Stimulated activated memory B cell treated with anti-CD40 and anti-IgM and Interleukin-4, amounts not matched to agents 10 μg/mL and 1 μg/mL and 100 μg/mL, for 72 hours (primary cell): Measurements from ENCODE around the gene FAM170B.

ENCODE experiments used
- ATAC-seq: fragments of 150-1000 bp; cut with Tn5 transposase; 2 replicates; pipeline ENCODE4 v1.10.0; 2021
- H3K27ac Mint-ChIP-seq: one replicate; pipeline ENCODE4 v1.8.0; 2022; ENCODE audit warnings: mild to moderate bottlenecking, mixed read lengths
- H3K27me3 Mint-ChIP-seq: one replicate; pipeline ENCODE4 v1.8.0; 2022; ENCODE audit warnings: mixed read lengths
- H3K36me3 Mint-ChIP-seq: one replicate; pipeline ENCODE4 v1.8.0; 2022; ENCODE audit warnings: mixed read lengths
- H3K4me1 Mint-ChIP-seq: one replicate; pipeline ENCODE4 v1.8.0; 2022; ENCODE audit warnings: mixed read lengths
- H3K4me3 Mint-ChIP-seq: one replicate; pipeline ENCODE4 v1.8.0; 2022; ENCODE audit warnings: mild to moderate bottlenecking, moderate library complexity, mixed read lengths
- H3K9me3 Mint-ChIP-seq: one replicate; pipeline ENCODE4 v1.8.0; 2022; ENCODE audit warnings: mixed read lengths

The FAM170B gene

DNA sequence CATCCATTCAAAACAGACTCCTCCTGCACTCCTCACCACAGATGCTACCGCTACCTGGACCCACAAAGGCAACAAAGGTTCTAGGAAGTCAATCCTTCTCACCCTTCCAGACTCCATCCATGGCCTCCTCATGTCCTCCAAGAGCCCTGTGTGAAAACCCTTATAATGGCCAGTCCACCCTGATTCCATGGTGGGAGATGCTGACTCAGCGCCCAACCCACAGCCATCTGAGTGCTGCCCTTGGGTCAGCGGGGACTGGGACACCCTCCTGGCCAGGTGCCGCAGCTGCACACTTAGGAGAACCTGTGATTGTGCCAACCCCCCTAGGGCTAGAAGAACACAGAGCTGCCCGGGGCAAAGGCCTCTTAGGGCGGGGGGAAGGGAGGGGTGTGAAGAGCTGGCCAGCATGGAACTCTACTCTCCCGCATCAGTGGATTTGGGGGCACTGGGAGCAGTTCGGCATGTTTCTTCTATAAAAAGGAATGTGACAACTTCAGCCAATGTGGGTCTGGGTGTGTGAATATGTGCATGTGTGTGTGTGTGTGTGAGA, 29.0 kb upstream of the FAM170B start:
- no peak overlapping the region for H3K4me3 Mint-ChIP-seq
- H3K9me3 Mint-ChIP-seq: no peaks in the 10 kb centered on the region
- no peak for ATAC-seq
- peak overlapping the region; percentile 27 for H3K27ac Mint-ChIP-seq
- no peaks in the 10 kb centered on the region for H3K27me3 Mint-ChIP-seq
- peaks cover 87% of the 10 kb centered on the region for H3K36me3 Mint-ChIP-seq
- H3K4me1 Mint-ChIP-seq: peaks cover 37% of the 10 kb centered on the region

DNA sequence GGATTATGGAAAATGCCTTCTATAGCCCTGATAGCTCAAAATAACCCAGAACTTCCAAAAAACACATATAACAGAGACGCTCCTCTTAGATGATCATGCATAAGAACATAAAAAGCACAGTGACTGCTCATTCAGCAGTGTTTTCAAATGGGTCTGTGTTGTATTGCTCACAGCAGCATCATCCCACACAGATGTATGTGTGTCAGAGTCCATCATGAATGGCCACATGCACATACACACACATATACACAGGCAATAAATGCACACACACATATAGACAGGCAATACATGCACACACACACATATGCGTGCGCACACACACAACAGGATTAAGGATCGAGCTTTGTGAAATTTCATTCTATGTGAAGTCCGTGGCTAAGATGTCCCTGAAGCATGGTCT, 28.2 kb upstream of the FAM170B start:
- no peak overlapping the region for H3K4me3 Mint-ChIP-seq
- no peaks in the 10 kb centered on the region for H3K9me3 Mint-ChIP-seq
- no peaks in the 10 kb centered on the region for H3K27me3 Mint-ChIP-seq
- peaks cover 41% of the 10 kb centered on the region for H3K4me1 Mint-ChIP-seq
- H3K36me3 Mint-ChIP-seq: peaks cover 91% of the 10 kb centered on the region
- no peak overlapping the region for H3K27ac Mint-ChIP-seq
- no peak for ATAC-seq

DNA sequence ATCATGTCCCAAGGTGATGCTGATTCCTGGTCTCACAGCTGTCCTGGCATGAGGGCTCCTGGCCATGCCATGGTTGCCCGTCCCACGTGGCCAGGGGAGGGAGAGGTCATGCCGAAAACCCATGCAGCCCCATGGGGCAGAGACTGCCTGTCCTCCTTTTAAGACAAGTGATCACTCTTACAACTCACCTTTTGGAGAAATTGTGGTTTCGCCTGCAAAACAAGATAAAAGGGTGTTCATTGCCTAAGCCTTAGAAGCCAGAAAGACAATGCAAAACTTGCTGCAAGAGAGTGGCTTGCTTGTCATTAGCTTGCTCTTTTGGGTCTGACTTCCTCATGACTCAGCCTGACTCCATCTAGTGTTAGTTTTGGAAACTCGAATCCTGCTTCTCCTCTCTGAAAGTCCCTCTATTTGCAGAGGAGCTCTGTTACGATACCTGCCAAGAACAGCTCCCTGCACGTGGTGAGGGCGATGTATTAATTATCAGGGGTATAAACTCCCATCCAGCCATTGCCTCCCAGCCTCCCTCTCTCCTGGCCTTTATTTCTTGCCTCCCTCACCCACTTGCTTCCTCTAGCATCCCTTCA, 27.7 kb upstream of the FAM170B start:
- H3K4me1 Mint-ChIP-seq: peaks cover 37% of the 10 kb centered on the region
- H3K27ac Mint-ChIP-seq: no peak overlapping the region
- no peak for ATAC-seq
- H3K36me3 Mint-ChIP-seq: peaks cover 91% of the 10 kb centered on the region
- no peaks in the 10 kb centered on the region for H3K9me3 Mint-ChIP-seq
- H3K4me3 Mint-ChIP-seq: no peak overlapping the region
- H3K27me3 Mint-ChIP-seq: no peaks in the 10 kb centered on the region

DNA sequence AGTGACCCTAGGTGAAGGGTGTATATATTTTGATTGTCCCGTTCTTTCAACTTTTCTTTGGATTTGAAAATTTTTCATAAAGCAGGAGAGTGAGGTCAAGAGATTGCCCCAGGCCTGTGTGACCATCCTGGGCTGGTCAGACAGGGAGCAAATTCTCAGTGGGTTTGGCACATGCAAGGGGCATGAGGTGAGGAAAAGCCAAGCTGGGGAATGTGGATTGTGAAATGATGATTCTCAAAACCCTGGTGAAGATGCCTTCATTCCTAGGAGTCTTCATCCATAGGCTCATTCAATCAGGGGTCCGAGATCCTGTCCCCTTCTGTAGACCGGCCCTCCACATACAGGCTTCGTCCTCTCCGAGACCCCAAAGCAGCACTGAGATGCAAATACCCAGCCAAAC, 27.0 kb upstream of the FAM170B start:
- H3K27ac Mint-ChIP-seq: no peak overlapping the region
- no peaks in the 10 kb centered on the region for H3K9me3 Mint-ChIP-seq
- H3K36me3 Mint-ChIP-seq: peaks cover 92% of the 10 kb centered on the region
- no peak for ATAC-seq
- peaks cover 30% of the 10 kb centered on the region for H3K4me1 Mint-ChIP-seq
- H3K4me3 Mint-ChIP-seq: no peak overlapping the region
- H3K27me3 Mint-ChIP-seq: no peaks in the 10 kb centered on the region

DNA sequence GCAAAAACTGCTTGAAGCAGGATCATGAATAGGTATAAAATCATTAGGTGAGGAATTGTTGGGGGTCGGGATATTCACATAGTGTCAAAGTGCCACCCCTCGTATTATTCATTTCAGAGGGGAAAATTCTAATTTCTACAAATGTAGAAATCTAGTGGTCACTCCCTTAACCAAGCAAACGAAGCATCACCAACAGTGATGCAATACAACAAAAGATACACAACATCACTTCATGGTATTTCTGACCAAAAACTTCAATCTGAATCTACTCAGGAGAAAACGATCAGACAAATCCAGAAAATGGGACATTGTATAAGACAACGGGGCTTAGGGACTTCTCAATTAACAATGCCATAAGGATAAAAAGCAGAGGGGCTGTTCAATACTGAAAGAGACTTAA, 26.3 kb upstream of the FAM170B start:
- ATAC-seq: no peak
- no peak overlapping the region for H3K27ac Mint-ChIP-seq
- peaks cover 93% of the 10 kb centered on the region for H3K36me3 Mint-ChIP-seq
- H3K4me3 Mint-ChIP-seq: no peak overlapping the region
- peaks cover 23% of the 10 kb centered on the region for H3K4me1 Mint-ChIP-seq
- no peaks in the 10 kb centered on the region for H3K27me3 Mint-ChIP-seq
- no peaks in the 10 kb centered on the region for H3K9me3 Mint-ChIP-seq

DNA sequence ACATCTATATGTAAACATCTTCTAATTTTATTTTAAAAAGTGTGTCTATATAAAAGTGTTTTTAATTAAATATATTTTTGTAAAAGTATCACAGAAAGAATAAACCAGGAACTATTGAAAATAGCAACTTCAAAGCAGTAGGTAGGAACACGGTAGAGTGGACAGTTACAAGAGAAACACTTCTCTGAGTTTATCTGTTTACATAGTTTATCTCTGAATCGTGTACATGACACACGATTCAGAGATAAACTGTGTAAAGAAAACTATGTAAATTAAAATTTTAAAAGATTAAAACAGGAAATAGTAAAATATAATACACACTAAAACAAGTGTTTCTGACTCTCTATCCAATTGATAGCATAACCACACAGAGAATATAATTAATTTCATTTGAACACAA, 25.1 kb upstream of the FAM170B start:
- Mint-ChIP-seq H3K27me3 (no peaks in the 10 kb centered on the region), H3K36me3 (peaks cover 91% of the 10 kb centered on the region), H3K4me1 (peaks cover 11% of the 10 kb centered on the region), H3K9me3 (no peaks in the 10 kb centered on the region), H3K4me3 (no peak overlapping the region), H3K27ac (no peak overlapping the region)
- ATAC-seq: no peak

DNA sequence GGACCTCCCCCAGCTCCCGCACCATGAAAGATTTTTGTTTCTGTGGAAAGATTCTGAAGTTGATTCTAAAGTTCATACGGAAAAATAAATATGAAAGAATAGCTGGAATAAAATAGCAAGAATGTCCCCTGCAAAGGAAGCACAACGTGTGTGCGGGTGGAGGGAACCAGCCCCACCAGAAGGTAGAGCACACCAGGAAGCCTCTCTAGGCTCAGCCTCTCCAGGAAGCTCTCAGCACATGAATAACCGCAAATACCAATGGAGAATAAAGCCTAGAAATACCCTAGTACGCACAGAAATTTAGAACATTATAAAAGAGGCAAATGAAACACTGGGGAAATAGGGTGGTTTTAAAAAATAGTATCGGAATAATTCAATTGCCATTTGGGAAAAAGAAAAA, 24.6 kb upstream of the FAM170B start:
- peaks cover 86% of the 10 kb centered on the region for H3K36me3 Mint-ChIP-seq
- no peaks in the 10 kb centered on the region for H3K9me3 Mint-ChIP-seq
- no peak overlapping the region for H3K27ac Mint-ChIP-seq
- no peak overlapping the region for H3K4me3 Mint-ChIP-seq
- no peak for ATAC-seq
- peaks cover 11% of the 10 kb centered on the region for H3K4me1 Mint-ChIP-seq
- H3K27me3 Mint-ChIP-seq: no peaks in the 10 kb centered on the region

DNA sequence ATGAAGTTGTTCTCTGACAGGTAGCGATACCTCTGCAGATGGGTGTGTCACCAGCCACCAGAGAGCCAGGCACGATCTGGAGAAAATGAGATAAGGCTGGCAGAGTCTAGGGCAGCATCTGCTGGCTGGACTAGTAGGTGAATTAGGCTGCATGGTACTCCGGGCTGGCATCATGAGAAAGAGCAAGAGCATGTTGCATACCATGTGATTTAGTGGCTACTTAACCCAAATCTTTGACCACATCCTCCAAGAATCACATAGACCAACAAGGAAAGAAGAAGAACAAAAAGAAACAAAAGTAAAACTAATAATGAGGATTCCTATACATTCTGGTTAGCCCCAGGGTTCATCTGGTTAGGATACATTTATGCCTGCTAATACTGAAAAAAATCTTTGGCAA, 23.4 kb upstream of the FAM170B start:
- Mint-ChIP-seq H3K27me3 (no peaks in the 10 kb centered on the region), H3K9me3 (no peaks in the 10 kb centered on the region), H3K4me1 (peaks cover 19% of the 10 kb centered on the region), H3K4me3 (no peak overlapping the region), H3K36me3 (peaks cover 75% of the 10 kb centered on the region), H3K27ac (no peak overlapping the region)
- no peak for ATAC-seq

DNA sequence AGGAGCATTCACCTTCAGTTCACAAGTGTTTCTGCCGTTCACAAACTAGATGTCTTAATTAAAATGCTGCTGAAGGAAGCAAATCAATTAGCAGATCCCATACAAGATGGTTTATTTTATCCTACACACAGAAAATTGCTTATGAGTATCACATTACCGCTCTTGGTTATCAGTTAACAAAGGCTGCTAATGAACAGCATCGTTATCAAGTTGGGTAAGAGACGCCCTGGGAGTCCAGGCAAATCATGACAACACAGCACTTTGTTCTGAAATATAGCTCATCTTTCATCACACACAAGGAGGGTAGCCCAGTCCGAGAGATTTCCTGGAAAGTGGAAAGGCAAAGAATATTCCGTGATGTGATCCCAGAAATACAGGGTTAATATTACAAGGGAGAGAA, 20.8 kb upstream of the FAM170B start:
- Mint-ChIP-seq H3K27ac (no peak overlapping the region), H3K4me1 (peaks cover 19% of the 10 kb centered on the region), H3K4me3 (no peak overlapping the region), H3K9me3 (no peaks in the 10 kb centered on the region), H3K36me3 (peaks cover 49% of the 10 kb centered on the region), H3K27me3 (no peaks in the 10 kb centered on the region)
- no peak for ATAC-seq

DNA sequence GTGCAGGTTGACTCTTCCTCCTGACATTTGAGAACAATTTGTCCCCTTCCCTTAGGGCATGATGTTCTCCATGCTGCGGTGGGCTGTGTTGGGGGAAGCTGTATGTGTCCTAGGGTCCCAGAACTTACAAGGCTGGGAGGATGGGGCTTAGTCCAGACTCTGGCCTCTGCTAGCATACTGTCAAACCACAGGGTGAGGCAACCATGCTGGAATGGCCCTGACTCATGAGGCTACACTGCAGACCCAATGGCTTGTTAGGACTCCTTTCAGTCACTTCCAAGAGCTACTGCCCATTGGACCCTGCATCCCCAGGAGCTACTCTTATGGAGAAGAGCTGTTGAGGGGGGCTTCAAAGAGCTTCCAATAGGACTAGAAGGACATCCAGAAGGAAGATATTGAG, 20.1 kb upstream of the FAM170B start:
- no peak for ATAC-seq
- Mint-ChIP-seq H3K27me3 (no peaks in the 10 kb centered on the region), H3K36me3 (peaks cover 44% of the 10 kb centered on the region), H3K4me1 (peaks cover 19% of the 10 kb centered on the region), H3K9me3 (no peaks in the 10 kb centered on the region), H3K27ac (no peak overlapping the region), H3K4me3 (no peak overlapping the region)

DNA sequence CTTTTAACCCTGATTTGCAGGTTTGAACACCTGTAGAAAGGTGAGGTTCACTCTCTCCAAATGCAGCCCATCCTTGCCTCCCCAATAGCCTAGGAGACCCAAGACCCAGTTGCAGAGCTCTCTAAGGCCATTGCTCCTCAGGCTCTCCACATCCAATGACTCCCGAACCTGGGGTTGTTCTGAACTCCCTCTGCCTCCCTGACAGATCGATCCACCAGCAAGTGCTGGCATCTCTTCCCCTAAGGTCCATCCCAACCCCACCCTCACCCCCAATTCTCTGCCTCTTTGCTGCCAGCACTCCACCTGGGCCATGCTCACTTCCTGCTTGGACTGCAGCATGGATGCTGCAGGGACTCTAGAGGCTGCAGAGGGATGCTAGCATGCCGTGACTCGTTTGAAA, 19.3 kb upstream of the FAM170B start:
- peaks cover 19% of the 10 kb centered on the region for H3K4me1 Mint-ChIP-seq
- H3K27ac Mint-ChIP-seq: no peak overlapping the region
- H3K27me3 Mint-ChIP-seq: peaks cover 5% of the 10 kb centered on the region
- H3K9me3 Mint-ChIP-seq: peaks cover 2% of the 10 kb centered on the region
- H3K36me3 Mint-ChIP-seq: peaks cover 42% of the 10 kb centered on the region
- ATAC-seq: no peak
- no peak overlapping the region for H3K4me3 Mint-ChIP-seq

DNA sequence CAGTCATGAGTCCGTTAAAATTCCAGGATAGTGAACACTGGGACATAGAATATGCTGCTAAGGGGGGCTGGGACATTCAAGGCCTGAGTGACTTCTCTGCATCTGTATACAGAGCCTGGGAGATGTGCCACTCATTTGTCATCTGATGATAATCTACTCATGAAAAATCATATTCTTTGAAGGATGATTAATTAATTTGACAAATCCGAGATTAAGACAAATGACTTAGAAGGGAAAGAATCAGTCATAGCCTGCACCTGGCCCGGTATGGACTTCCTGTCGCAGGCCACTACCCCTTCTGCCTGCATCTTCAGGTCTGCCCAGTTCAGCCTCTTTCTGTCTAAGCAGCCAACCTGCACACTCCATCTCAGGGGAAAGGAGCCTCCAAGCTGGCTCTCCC, 18.8 kb upstream of the FAM170B start:
- Mint-ChIP-seq H3K4me3 (no peak overlapping the region), H3K27ac (no peak overlapping the region), H3K36me3 (peaks cover 42% of the 10 kb centered on the region), H3K27me3 (peaks cover 8% of the 10 kb centered on the region), H3K4me1 (peaks cover 17% of the 10 kb centered on the region), H3K9me3 (peaks cover 4% of the 10 kb centered on the region)
- no peak for ATAC-seq

DNA sequence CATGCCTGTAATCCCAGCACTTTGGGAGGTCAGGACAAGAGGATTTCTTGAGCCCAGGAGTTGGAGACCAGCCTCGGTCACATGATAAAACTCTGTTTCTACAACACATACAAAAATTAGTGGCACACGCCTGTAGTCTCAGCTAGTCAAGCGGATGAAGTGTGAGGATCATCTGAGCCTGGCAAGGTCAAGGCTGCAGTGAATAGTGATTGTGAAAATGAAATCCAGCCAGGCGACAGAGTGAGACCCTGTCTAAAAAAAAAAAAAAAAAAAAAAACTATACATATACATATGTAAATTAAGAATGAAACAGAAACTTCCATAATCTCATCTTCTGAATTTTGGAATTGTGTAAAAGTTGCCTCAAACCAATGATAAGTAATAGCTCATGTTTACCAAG, 18.2 kb upstream of the FAM170B start:
- peaks cover 8% of the 10 kb centered on the region for H3K27me3 Mint-ChIP-seq
- H3K4me1 Mint-ChIP-seq: peaks cover 11% of the 10 kb centered on the region
- ATAC-seq: no peak
- no peak overlapping the region for H3K27ac Mint-ChIP-seq
- H3K36me3 Mint-ChIP-seq: peaks cover 36% of the 10 kb centered on the region
- H3K9me3 Mint-ChIP-seq: peaks cover 6% of the 10 kb centered on the region
- no peak overlapping the region for H3K4me3 Mint-ChIP-seq

DNA sequence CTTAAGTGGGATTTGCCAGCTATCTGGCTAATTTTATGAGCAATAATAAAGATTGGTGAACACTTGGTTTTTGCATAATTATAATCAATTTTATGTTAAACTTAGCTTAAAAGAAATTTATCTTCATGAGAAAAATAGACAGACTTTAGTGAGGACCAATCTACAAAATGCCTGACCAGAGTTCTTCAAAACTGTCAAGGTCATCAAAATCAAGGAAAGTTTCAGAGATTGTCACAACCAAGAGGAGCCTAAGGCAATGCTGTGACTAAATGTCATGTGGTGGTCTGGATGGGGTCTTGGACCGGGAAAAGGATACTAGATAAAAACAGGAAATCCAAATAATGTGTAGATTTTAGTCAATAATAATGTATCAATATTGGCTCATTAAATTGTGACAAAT, 17.7 kb upstream of the FAM170B start:
- peaks cover 6% of the 10 kb centered on the region for H3K9me3 Mint-ChIP-seq
- H3K36me3 Mint-ChIP-seq: peaks cover 30% of the 10 kb centered on the region
- H3K4me3 Mint-ChIP-seq: no peak overlapping the region
- ATAC-seq: no peak
- H3K4me1 Mint-ChIP-seq: peaks cover 10% of the 10 kb centered on the region
- no peak overlapping the region for H3K27ac Mint-ChIP-seq
- H3K27me3 Mint-ChIP-seq: peaks cover 8% of the 10 kb centered on the region

DNA sequence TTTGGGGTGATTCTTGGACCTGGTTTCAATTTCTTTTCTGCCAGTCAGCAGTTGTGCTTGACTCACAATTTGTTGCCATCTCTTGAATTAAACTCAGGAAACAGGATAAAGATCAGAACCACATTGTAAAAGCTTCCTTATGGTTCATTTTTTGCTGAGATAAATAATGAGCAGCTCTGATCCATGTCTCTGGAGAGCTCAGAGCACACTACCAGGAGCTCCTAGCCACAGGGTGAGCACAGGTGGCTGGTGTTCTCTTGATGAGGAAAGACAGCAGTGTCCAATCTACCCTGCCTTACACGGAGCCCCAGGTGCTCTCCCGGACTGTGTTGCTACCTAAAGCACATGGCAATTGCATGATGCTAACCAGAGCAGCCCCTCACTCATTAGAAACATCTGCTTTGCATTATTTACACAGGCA, 17.2 kb upstream of the FAM170B start:
- Mint-ChIP-seq H3K4me3 (no peak overlapping the region), H3K27ac (no peak overlapping the region), H3K36me3 (peaks cover 26% of the 10 kb centered on the region), H3K27me3 (peaks cover 8% of the 10 kb centered on the region), H3K9me3 (peaks cover 6% of the 10 kb centered on the region), H3K4me1 (peaks cover 10% of the 10 kb centered on the region)
- no peak for ATAC-seq

DNA sequence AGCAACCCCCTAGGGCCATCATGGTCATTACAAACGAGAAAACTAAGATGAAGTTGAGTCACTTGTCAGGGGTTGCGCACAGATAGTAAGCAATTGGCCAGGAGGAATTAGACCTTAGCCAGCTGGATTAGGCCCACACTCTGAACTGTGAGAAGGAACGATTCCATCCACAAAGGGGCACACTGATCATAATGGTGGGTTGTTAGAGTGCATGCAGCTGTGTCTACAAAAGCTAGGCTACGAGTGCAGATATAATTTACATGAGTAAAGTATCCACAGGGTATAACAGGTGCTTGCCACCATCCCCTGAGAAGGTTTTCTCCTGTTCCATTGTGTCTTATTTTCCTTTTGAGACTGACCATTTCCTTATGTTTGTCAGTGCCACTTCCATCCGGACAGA, 16.6 kb upstream of the FAM170B start:
- H3K36me3 Mint-ChIP-seq: peaks cover 20% of the 10 kb centered on the region
- no peak overlapping the region for H3K27ac Mint-ChIP-seq
- ATAC-seq: no peak
- peaks cover 8% of the 10 kb centered on the region for H3K27me3 Mint-ChIP-seq
- H3K9me3 Mint-ChIP-seq: peaks cover 6% of the 10 kb centered on the region
- H3K4me1 Mint-ChIP-seq: peaks cover 10% of the 10 kb centered on the region
- H3K4me3 Mint-ChIP-seq: no peak overlapping the region
